HG02642 (cell line): ENCODE data around the gene KREMEN1.

ENCODE experiments used
- ATAC-seq: cut with Tn5 transposase; IDR thresholded peaks from one replicate; pipeline ENCODE4 v1.9.1; 2021; ENCODE audit warnings: mild to moderate bottlenecking; ENCODE audit not compliant: unreplicated experiment, poor library complexity

KREMEN1 gene

DNA sequence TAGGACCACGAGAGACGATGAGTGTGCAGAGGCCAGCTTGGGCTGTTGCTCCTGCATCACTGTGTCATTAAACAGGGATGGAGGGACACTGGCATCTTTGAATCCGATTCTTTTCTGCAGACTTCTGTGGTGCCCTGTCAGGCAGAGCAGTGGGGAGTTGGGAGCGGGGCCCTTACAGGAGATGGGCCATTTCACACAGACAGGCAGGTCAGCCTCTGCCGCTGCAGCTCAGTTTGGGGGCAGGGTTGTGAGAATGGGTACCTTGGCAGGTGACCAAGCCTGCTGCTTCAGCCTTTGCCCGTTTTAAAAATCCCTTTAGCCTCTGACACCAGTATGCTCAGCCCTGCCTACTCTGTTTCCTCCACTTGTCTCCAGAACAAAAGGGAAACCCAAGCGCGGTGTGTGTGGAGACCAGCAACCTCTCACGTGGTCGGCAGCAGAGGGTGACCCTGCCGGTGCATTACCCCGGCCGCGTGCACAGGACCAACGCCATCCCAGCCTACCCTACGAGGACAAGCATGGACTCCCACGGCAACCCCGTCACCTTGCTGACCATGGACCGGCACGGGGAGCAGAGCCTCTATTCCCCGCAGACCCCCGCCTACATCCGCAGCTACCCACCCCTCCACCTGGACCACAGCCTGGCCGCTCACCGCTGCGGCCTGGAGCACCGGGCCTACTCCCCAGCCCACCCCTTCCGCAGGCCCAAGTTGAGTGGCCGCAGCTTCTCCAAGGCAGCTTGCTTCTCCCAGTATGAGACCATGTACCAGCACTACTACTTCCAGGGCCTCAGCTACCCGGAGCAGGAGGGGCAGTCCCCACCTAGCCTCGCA, 23.8 kb upstream of the KREMEN1 start:
- ATAC-seq, result no peak

DNA sequence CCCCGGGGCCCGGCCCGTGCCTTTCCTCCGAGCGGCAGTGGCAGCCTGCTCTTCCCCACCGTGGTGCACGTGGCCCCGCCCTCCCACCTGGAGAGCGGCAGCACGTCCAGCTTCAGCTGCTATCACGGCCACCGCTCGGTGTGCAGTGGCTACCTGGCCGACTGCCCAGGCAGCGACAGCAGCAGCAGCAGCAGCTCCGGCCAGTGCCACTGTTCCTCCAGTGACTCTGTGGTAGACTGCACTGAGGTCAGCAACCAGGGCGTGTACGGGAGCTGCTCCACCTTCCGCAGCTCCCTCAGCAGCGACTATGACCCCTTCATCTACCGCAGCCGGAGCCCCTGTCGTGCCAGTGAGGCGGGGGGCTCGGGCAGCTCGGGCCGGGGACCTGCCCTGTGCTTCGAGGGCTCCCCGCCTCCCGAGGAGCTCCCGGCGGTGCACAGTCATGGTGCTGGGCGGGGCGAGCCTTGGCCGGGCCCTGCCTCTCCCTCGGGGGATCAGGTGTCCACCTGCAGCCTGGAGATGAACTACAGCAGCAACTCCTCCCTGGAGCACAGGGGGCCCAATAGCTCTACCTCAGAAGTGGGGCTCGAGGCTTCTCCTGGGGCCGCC, 23.1 kb upstream of the KREMEN1 start:
- no peak for ATAC-seq

DNA sequence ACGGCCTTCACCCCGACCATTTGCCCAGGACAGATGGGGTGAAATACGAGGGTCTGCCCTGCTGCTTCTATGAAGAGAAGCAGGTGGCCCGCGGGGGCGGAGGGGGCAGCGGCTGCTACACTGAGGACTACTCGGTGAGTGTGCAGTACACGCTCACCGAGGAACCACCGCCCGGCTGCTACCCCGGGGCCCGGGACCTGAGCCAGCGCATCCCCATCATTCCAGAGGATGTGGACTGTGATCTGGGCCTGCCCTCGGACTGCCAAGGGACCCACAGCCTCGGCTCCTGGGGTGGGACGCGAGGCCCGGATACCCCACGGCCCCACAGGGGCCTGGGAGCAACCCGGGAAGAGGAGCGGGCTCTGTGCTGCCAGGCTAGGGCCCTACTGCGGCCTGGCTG, 22.4 kb upstream of the KREMEN1 start:
- no peak for ATAC-seq

DNA sequence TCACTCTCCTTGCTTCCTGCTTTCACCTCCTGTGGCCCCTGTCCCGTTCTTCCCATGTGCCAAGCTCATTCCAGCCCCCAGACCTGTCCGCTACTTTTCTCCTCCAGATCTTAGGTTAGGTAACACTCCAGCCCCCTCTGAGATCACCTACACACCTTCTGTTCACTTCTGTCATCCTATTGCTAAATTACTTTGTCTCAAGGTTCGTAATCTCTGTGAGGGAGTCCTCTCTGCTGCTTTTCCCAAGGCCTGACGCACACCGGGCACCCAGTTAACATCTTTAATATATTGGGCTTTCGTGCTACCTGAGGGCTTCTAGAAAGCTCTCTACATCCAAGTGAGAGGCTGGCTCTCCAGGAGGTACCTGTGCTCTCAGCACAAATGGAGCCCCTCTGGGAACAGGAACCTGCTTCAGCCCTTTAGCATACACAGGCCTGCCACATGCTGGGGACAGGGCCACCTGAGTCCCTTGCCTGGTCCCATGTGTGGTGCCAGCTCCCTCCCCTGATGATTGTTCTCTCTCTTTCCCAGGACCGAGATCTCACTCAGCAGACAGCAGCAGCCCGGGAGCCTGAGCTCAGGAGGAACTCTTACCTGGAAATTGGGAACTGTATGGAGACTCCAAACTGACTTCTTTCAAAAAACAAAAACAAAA, 19.7 kb upstream of the KREMEN1 start:
- ATAC-seq, result no peak

DNA sequence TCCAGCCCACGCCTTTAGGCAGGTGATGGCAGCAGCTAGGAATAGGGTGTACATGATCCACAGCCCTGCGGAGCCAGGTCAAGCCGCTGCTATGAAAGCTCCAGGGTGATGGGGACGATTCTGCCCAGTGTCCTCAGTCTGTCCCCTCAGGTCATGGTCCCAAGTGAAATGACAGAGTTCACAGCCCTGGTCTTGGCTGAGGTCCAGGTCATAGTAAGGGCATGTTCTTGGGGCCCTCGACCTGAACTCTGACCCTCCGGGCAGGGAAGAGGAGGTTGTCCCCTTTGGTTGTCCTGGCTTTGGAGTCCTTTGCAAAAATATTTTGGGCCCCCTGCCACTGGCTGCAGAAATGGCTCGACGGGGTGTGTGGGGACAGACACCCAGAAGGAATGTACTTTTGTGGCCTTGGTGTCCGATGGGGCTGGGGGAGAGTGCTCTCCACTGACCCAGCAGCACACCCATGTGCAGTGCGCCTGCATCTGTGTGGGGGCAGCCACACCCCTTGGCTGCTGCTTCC, 18.5 kb upstream of the KREMEN1 start:
- ATAC-seq, result no peak

DNA sequence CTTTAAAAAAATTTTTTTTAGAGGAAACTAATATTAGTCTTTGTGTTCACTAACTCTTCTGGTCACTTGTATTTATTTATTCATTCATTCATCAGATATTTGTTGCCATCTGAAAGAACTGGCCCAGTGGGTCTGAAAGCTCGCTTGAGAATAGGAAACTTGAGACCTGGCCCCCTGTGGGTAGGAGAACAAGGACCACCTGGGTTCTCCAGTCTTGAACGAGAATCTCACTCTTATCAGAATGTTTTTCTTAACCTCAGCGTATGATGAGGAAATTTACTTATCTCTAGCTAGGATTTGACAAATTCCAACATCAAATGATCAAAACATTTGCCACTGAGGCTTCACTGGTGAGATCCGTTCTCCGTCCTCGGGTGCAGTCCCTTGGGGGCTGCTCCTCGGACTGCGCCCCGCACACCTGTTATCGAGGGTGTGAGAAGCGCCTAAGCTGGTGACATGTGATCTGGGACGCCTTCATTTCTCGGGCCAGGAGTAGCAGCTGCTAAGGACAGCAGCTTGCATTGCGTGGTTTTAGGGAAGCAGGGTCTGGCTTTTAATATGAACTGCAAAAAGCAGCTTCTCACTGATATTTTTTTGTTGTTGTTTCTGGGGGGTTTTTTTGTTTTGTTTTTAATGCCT, 17.5 kb upstream of the KREMEN1 start:
- ATAC-seq, result no peak

DNA sequence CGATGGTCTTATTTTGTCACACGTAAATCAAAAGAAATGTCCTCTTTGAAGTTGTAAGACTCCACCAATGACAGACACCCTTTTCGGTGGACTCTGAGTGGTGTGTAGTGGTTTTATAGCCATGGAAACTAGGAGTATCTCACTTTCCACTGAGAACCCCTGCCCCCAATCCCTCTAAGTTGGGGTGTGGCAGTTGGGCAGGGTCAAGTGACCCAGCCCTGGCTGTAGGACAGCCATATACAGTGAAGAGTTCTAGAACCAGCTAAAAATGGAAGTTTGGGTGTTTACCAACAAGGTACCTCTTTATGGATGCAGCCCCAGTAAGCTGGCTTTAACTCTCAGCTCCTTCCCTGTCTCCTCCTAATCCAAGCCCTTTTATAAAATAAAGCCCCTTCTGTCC, 16.4 kb upstream of the KREMEN1 start:
- ATAC-seq, result no peak

DNA sequence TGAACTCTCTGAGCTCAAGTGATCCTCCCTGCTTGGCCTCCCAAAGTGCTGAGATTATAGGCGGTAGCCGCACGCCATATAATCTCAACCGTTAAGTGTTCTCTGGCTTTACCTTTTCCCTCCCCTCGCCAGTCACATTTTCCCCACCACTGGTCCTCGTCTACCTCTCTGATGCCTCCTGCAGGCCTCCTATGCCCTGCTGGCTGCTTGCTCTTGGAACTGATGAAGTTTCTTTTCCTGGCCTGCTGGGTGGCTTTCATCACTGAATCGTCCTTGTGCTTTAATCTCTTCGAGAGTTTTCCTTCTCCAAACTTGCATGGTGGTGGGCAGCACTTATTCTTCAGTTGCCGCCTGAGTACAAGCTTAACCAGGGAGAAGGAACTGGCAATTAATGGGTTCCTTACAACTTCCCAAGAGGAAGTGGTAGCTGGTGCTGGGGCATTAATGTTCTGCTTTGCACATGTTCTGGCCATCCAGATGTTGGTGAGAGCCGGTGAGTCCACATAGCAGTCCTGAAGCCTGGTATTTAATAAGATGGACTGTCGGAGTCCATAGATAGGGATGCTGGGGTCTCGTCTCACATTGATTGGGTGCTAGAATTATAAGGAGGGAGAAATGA, 12.5 kb upstream of the KREMEN1 start:
- ATAC-seq, result no peak

DNA sequence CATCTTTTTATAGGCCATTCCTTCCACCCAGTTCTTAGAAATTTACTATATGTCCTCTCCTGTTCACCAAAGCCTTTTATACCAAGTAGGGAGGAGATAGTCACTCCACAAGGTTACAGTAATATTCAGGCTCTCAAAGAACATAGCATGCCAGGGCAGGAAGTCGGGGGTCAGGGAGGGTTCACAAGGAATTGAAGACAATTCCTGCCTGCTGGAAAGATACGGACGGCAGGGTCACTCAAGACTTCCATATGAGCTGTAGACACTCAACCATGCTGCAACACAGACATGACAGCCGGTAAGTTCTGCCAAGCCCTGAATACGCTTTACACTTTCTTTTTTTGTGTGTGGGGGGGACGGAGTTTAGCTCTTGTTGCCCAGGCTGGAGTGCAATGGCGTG, 11.9 kb upstream of the KREMEN1 start:
- no peak for ATAC-seq

DNA sequence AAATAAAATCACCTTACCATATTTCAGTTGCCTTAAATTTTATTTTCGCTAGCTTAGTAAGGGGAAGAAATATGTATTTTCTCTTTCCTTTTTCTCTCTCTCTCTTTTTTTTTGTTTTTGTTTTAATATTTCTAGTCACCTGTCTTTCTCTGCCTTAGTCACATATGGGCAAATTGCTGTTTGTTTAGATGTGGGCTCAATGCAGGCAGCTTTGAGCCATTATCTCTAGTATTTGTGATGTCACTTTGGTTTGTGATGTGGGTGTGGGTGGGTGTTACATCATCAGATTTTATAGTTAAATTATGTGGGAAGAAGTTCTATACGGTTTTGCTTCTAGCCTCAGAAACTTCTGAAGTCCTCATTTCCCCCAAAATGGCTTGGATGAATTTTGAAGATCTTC, 11.1 kb upstream of the KREMEN1 start, which contains the start of gene C22orf31:
Gene C22orf31 (minus strand): TSS at position 59 of the 400 bp plus-strand sequence. CDS start 39 bp downstream, at position 20.
- no peak for ATAC-seq

DNA sequence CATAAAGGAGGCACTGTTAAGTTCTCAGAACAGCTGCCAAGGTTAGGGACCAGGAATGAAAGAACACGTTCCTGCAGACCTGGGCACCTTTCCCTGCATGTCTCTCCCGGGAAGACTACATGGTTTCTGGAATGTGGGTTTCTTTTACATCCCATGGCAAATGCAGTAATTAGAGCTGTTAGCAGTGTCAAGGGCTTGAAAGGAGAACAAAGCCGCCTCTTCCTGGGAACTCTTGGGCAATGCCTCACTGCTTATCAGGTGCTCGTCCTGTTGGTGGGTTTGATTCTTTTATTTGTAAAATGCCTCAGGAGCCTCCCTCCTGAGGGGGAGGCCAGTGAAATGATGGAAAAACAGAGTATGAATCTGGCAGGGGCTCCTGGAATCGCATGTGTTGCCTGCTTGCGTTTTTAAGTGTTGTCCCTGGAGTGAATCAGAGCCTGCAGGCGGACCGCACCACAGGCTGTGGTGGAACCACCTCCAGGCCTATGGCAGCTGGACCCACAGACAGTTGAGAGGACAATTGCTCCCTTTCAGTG, 10.5 kb upstream of the KREMEN1 start:
- no peak for ATAC-seq

DNA sequence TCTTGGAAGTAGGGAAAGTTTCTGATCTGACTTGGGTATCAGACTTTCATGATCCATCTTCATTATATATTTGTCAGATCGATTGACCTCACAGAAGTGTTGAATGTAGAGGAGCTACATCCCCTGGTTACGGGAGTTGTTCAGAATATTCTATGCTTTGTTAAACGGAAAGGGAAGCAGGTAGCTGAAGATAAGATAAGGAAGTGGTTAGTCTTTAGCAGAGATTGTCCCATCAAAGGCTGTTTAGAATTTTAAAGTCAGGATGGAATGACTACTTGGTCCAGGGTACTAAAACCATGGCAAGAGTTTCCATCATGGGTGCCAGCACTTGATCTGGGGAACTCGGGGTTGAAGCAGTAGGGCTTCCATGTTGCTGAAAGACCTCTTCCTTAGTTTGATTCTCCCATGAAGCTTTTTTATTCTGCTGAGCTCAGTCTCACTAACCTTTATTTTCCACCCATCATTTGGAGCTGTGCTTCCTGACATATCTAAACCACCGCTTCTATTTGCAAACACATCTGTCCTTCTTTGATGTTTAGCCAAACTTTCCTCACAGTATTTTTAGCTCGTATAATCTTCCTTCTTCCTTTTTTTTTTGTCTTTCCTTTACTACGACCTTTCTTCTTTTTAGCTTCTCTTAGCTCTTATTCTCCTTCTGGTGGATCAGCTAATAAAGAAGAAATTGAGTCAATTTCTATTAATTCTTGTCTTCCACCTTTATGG, 7.2 kb upstream of the KREMEN1 start:
- no peak for ATAC-seq

DNA sequence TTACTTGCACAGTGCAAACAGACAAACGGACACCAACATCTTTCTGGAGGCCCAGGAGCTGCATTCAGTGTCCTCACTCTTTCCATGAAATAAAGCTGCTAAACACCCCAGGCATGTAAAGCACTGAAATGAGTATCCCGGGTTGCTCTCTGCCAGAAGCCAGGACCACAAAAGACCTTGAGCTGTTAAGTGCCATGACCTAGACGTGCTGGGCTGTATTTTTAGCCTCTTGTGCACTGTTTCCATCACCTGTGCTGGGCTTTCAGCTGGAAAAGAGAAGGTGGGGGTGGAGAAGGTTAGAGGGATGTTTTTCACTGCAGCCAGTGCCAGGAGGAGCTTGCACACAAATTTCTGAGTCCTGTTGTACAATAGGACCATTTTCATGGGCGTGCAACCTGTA, 3.4 kb upstream of the KREMEN1 start:
- ATAC-seq, result no peak

DNA sequence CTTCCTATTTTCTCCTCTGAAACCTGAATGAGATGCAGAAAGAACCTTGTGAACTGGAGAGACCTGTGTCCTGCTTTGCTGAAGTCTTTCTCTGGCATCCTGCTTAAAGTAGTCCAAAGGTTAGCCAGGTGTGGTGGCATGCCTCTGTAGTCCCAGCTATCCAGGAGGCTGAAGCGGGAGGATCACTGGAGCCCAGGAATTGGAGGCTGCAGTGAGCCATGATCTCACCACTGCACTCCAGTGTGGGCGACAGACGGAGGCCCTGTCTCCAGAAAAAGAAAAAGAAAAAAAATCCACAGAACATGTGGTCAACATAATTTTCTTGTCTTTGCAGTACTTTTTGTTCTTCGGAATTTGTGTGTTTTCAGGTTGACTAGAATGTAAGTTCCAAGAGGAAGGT, 2.3 kb upstream of the KREMEN1 start:
- ATAC-seq, result no peak

DNA sequence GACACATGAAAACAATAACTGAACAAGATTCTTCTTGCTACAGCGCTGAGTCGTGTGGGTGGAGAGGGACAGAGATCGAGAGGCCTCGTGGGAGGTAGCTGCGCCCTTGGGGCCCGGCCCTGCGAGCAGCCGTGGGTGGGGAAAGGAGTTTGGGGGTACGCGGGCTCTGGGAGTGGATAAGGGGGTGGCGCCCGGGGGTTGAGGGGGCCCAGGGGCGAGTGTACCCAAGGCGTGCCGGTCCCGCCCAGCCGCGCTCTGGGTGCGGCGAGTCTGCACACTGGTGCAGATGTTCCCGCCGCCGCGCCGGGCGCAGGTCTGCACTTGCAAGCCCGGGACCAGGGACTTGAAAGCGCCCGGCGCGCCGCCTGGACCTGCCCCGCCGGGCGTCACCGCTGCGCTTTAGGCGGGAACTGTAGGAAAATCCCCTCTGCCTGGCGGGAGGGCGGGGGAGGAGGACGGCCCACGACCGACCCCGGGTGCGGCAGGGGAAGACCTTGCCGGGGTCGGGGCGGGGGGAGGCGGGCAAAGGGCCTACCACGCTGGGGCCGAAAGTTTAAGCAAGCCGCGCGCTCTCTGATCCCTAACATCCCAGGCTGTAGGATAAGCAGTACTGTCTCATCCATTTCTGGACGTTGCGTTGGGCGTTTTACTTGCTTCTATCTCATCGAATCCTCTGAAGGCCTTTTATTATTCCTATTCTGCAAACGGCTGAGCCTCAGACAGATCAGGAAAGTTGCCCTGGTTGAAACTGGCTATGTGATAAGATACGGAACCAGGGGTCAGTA, 1.4 kb upstream of the KREMEN1 start:
- ATAC-seq, result no peak

DNA sequence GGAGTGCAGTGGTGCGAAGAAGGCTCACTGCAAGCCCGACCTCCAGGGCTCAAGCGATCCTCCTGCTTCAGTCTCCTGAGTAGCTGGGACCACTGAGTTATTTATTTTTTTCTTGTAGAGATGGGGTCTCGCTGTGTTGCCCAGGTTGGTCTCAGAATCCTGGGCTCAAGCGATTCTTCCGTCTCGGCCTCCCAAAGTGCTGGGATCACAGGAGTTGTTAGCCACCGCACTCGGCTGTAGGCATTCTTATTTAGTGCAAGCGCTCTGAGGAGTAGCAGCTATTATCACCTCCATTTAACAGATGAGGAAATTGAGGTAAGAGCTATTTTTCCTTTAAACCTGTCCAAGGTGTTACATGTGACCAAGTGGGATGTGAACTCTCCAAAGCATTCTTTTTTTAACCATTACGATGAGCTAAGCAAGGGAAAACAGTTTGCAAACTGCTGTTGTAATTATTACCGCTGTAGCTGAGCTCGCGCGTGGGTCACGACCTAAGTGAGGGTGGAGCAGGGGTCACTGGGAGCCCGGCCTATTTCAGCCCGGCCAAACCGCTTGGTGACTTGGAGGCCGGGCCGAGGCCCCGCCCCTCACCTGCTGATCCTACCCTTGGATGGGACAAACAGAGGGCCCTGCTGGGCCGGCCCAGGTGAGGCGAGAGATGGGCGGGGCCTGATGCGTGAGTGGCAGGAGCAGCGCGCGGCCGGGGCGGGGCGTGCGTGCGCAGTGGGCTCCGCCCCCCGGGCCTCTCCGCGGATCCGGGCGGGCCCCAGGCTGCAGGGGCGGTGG, 449 bp upstream of the KREMEN1 start:
- peak; percentile 95 for ATAC-seq

DNA sequence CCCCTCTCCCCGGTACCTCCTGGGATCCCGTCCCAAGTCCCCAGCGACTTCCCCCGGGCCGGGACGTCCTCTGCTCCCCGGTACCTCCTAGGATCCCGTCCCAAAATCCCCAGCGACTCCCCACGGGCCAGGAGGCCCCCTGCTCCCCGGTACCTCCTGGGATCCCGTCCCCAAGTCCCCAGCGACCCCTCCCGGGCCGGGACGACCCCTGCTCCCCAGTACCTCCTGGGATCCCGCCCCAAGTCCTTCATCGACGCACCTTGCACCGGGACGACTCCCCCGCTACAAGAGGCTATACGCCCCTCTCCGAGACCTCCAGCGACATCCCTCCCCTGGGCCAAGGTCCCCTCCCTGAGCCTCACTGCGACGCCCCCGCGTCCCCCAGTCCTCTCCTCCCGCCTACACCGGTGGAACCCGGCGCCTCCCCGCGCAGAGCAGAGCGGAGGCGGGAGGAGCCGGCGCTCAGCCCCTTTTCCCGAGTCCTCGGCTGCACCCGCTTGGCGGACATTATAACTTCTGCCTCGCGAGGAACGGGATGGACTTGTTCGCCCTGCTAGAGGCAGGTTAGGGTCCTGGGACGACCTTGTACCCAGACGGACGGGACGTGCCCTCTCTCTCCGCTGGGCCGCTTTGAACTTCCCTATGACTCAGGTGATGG, 912 bp downstream of the KREMEN1 start:
- no peak for ATAC-seq
